Measurements from ENCODE around the gene KIF5A.

The KIF5A gene

GRCh38 chr12:57523706-57524614, 25.9 kb upstream of the KIF5A start:
- Histone ChIP-seq H3K4me3 (ENCODE audit: low read length, poor library complexity, severe bottlenecking) (peak overlapping the region; percentile 94), H3K79me2 (ENCODE audit: insufficient read depth, low read length) (peaks cover 58% of the 10 kb centered on the region), H3K9ac (ENCODE audit: low read depth, low read length, poor library complexity, severe bottlenecking) (peak overlapping the region; percentile 92), H4K20me1 (ENCODE audit: insufficient read depth, low read length, poor library complexity, severe bottlenecking) (peaks cover 43% of the 10 kb centered on the region), H2AFZ (ENCODE audit: low read length) (no peak overlapping the region), H3K9me3 (ENCODE audit: insufficient read depth, low read depth, low read length) (no peaks in the 10 kb centered on the region), H3K36me3 (ENCODE audit: insufficient read depth, low read length) (peaks cover 13% of the 10 kb centered on the region; the same call in 1 of the 2 replicates), H3K4me1 (ENCODE audit: insufficient read depth, low read length, poor library complexity, severe bottlenecking) (peaks cover 44% of the 10 kb centered on the region), H3K4me2 (ENCODE audit: low read depth, low read length, poor library complexity, severe bottlenecking) (peak overlapping the region; percentile 92), H3K9me2 (replicated peaks; ENCODE audit: low read depth, low read length) (no peaks in the 10 kb centered on the region), H3F3A (ENCODE audit: low read depth) (peaks cover 15% of the 10 kb centered on the region), H3K27me3 (ENCODE audit: insufficient read depth, low read length, poor library complexity, severe bottlenecking) (no peaks in the 10 kb centered on the region)
- no peak for TF ChIP-seq EZH2phosphoT487 (IDR thresholded peaks at IDR 0.05; ENCODE audit: borderline replicate concordance)
- no peak for TF ChIP-seq CTCF (conservative IDR thresholded peaks at IDR 0.05; ENCODE audit: low read length)

- Histone ChIP-seq H3K9ac (ENCODE audit: low read depth, low read length, poor library complexity, severe bottlenecking) (peak overlapping the region; percentile 92), H3K4me3 (ENCODE audit: low read length, poor library complexity, severe bottlenecking) (peak overlapping the region; percentile 94)
These were observed 24.8 kb upstream of the KIF5A start for GRCh38 chr12:57524814-57525614.

More at GRCh38 chr12:57524814-57525614, 24.8 kb upstream of the KIF5A start:
- H3K4me2 ChIP-seq (ENCODE audit: low read depth, low read length, poor library complexity, severe bottlenecking), result peak overlapping the region; percentile 92
- peaks cover 47% of the 10 kb centered on the region for H3K79me2 ChIP-seq (ENCODE audit: insufficient read depth, low read length)
- H3K27me3 ChIP-seq (ENCODE audit: insufficient read depth, low read length, poor library complexity, severe bottlenecking), result no peaks in the 10 kb centered on the region
- H2AFZ ChIP-seq (ENCODE audit: low read length), result no peak overlapping the region
- TF ChIP-seq CTCF (conservative IDR thresholded peaks at IDR 0.05; ENCODE audit: low read length) (no peak), EZH2phosphoT487 (IDR thresholded peaks at IDR 0.05; ENCODE audit: borderline replicate concordance) (no peak)
- H4K20me1 ChIP-seq (ENCODE audit: insufficient read depth, low read length, poor library complexity, severe bottlenecking), result peaks cover 33% of the 10 kb centered on the region
- H3K9me3 ChIP-seq (ENCODE audit: insufficient read depth, low read depth, low read length), result no peaks in the 10 kb centered on the region
- H3K4me1 ChIP-seq (ENCODE audit: insufficient read depth, low read length, poor library complexity, severe bottlenecking), result peaks cover 39% of the 10 kb centered on the region
- peaks cover 22% of the 10 kb centered on the region; the same call in 1 of the 2 replicates for H3K36me3 ChIP-seq (ENCODE audit: insufficient read depth, low read length)
- H3F3A ChIP-seq (ENCODE audit: low read depth), result peaks cover 15% of the 10 kb centered on the region
- no peaks in the 10 kb centered on the region for H3K9me2 ChIP-seq (replicated peaks; ENCODE audit: low read depth, low read length)

Data from Loucy (cell line).